Progenitor cell of endocrine pancreas (in vitro differentiated cells): ENCODE results near the gene RNLS. TPM values are rescaled to one million over a fixed set of nuclear protein-coding genes. Genes with fewer than 3 reads are reported as not detected.

Experiments
- DNase-seq: peaks from one replicate; pipeline ENCODE4 v3.0.0; 2021; ENCODE audit warnings: low spot score; ENCODE audit not compliant: unreplicated experiment
- H3K27ac Mint-ChIP-seq: 2 replicates; pipeline ENCODE4 v1.8.0; 2021; ENCODE audit warnings: mild to moderate bottlenecking, moderate library complexity, mixed read lengths
- H3K27me3 Mint-ChIP-seq: 2 replicates; pipeline ENCODE4 v1.8.0; 2021; ENCODE audit warnings: mixed read lengths
- H3K36me3 Mint-ChIP-seq: 2 replicates; pipeline ENCODE4 v1.8.0; 2022; ENCODE audit warnings: mixed read lengths; ENCODE audit not compliant: insufficient read depth
- H3K4me1 Mint-ChIP-seq: 2 replicates; pipeline ENCODE4 v1.8.0; 2021; ENCODE audit warnings: low read depth, mixed read lengths
- H3K4me3 Mint-ChIP-seq: 2 replicates; pipeline ENCODE4 v1.8.0; 2021; ENCODE audit warnings: low read depth, mild to moderate bottlenecking, moderate library complexity, mixed read lengths
- H3K9me3 Mint-ChIP-seq: 2 replicates; pipeline ENCODE4 v1.8.0; 2021; ENCODE audit warnings: low read depth, mixed read lengths
- CTCF ChIP-seq: fragments of 200-600 bp; sonication (generic); IDR thresholded peaks from one replicate; pipeline ENCODE4 v1.5.0; 2021; ENCODE audit warnings: antibody characterized with exemption, mild to moderate bottlenecking; ENCODE audit not compliant: unreplicated experiment
- total RNA-seq: library from RNA; stranded (reverse); gene quantifications from 2 replicates; pipeline ENCODE4 v1.2.1, GENCODE V29; 2021

RNLS gene
- total RNA-seq, 1 donor from 2014 or later: 7.5 TPM

GRCh38 chr10:88428976-88429375 lies 154.1 kb downstream of the RNLS start:
- Mint-ChIP-seq H3K4me1 (peaks cover 4% of the 10 kb centered on the region), H3K27ac (no peak overlapping the region)

GRCh38 chr10:88428442-88428841 lies 154.7 kb downstream of the RNLS start:
- DNase-seq: no peak
- Mint-ChIP-seq H3K4me1 (peaks cover 4% of the 10 kb centered on the region), H3K36me3 (no peaks in the 10 kb centered on the region), H3K4me3 (no peak overlapping the region), H3K27ac (no peak overlapping the region), H3K9me3 (no peaks in the 10 kb centered on the region), H3K27me3 (no peaks in the 10 kb centered on the region)
- TF ChIP-seq CTCF: no peak

More at GRCh38 chr10:88428976-88429375, 154.1 kb downstream of the RNLS start:
- Mint-ChIP-seq H3K27me3 (no peaks in the 10 kb centered on the region), H3K36me3 (no peaks in the 10 kb centered on the region), H3K9me3 (no peaks in the 10 kb centered on the region), H3K4me3 (no peak overlapping the region)
- no peak for TF ChIP-seq CTCF
- DNase-seq: no peak

GRCh38 chr10:88427024-88427423 lies 156.1 kb downstream of the RNLS start:
- no peaks in the 10 kb centered on the region for H3K27me3 Mint-ChIP-seq
- H3K4me3 Mint-ChIP-seq: no peak overlapping the region
- H3K4me1 Mint-ChIP-seq: peaks cover 4% of the 10 kb centered on the region
- no peak for TF ChIP-seq CTCF
- no peaks in the 10 kb centered on the region for H3K9me3 Mint-ChIP-seq
- H3K27ac Mint-ChIP-seq: no peak overlapping the region
- H3K36me3 Mint-ChIP-seq: no peaks in the 10 kb centered on the region
- DNase-seq: no peak

- no peaks in the 10 kb centered on the region for H3K36me3 Mint-ChIP-seq
- no peaks in the 10 kb centered on the region for H3K9me3 Mint-ChIP-seq
- no peak overlapping the region for H3K4me3 Mint-ChIP-seq
- H3K27ac Mint-ChIP-seq: no peak overlapping the region
- H3K4me1 Mint-ChIP-seq: no peaks in the 10 kb centered on the region
- no peak for TF ChIP-seq CTCF
- no peaks in the 10 kb centered on the region for H3K27me3 Mint-ChIP-seq
- DNase-seq: no peak
Observed at GRCh38 chr10:88424881-88425280, 158.2 kb downstream of the RNLS start.

GRCh38 chr10:88423732-88424131 lies 159.4 kb downstream of the RNLS start:
- H3K27ac Mint-ChIP-seq: no peak overlapping the region
- DNase-seq: no peak
- no peaks in the 10 kb centered on the region for H3K27me3 Mint-ChIP-seq
- TF ChIP-seq CTCF: no peak
- H3K9me3 Mint-ChIP-seq: no peaks in the 10 kb centered on the region
- H3K4me3 Mint-ChIP-seq: no peak overlapping the region
- H3K4me1 Mint-ChIP-seq: no peaks in the 10 kb centered on the region
- no peaks in the 10 kb centered on the region for H3K36me3 Mint-ChIP-seq

- Mint-ChIP-seq H3K9me3 (no peaks in the 10 kb centered on the region), H3K27ac (no peak overlapping the region), H3K4me1 (peaks cover 1% of the 10 kb centered on the region), H3K4me3 (no peak overlapping the region), H3K27me3 (no peaks in the 10 kb centered on the region), H3K36me3 (no peaks in the 10 kb centered on the region)
- no peak for TF ChIP-seq CTCF
- DNase-seq: no peak
Observed at GRCh38 chr10:88421590-88421989, 161.5 kb downstream of the RNLS start.
